ENCODE data around the gene VPS51.

VPS51 gene

GRCh38 chr11:65119670-65119995 is 23.6 kb downstream of the VPS51 start:
- no peak for DNase-seq (ENCODE audit: low spot score)

- no peak for DNase-seq (ENCODE audit: low spot score)
Observed at GRCh38 chr11:65120831-65121230, 24.8 kb downstream of the VPS51 start.

GRCh38 chr11:65121447-65121864 is 25.4 kb downstream of the VPS51 start:
- peak; percentile 63 for DNase-seq (ENCODE audit: low spot score)

- peak; percentile 97 for DNase-seq (ENCODE audit: low spot score)
Observed at GRCh38 chr11:65121865-65122696, 26.1 kb downstream of the VPS51 start, which contains the start of the genes FAU and MRPL49. TSS of gene FAU (minus strand) at chr11:65122134. CDS start at chr11:65121813, 321 bp downstream. TSS of gene MRPL49 (plus strand) at chr11:65122321. CDS start at chr11:65122347, 26 bp downstream.

GRCh38 chr11:65124480-65125196 is 28.6 kb downstream of the VPS51 start:
- DNase-seq (ENCODE audit: low spot score), result no peak

- no peak for DNase-seq (ENCODE audit: low spot score)
Observed at GRCh38 chr11:65125197-65126056, 29.4 kb downstream of the VPS51 start.

GRCh38 chr11:65126624-65127274 is 30.7 kb downstream of the VPS51 start:
- DNase-seq (ENCODE audit: low spot score), result no peak

- DNase-seq (ENCODE audit: low spot score), result no peak
Observed at GRCh38 chr11:65127473-65128181, 31.6 kb downstream of the VPS51 start.

GRCh38 chr11:65128182-65129145 is 32.5 kb downstream of the VPS51 start:
- no peak for DNase-seq (ENCODE audit: low spot score)

GRCh38 chr11:65129649-65130441 is 33.8 kb downstream of the VPS51 start:
- DNase-seq (ENCODE audit: low spot score), result no peak

- DNase-seq (ENCODE audit: low spot score), result no peak
Observed at GRCh38 chr11:65130631-65131416, 34.8 kb downstream of the VPS51 start.

- DNase-seq (ENCODE audit: low spot score), result no peak
Observed at GRCh38 chr11:65131417-65131776, 35.4 kb downstream of the VPS51 start.

- DNase-seq (ENCODE audit: low spot score), result no peak
Observed at GRCh38 chr11:65131895-65132237, 35.9 kb downstream of the VPS51 start.

- no peak for DNase-seq (ENCODE audit: low spot score)
Observed at GRCh38 chr11:65132238-65132987, 36.4 kb downstream of the VPS51 start.

GRCh38 chr11:65132988-65133700 is 37.1 kb downstream of the VPS51 start:
- no peak for DNase-seq (ENCODE audit: low spot score)

- DNase-seq (ENCODE audit: low spot score), result no peak
Observed at GRCh38 chr11:65133724-65134123, 37.7 kb downstream of the VPS51 start.
